GM10266 (cell line): ENCODE results near the gene DKK3.

Experiments
- DNase-seq: peaks from one replicate; pipeline ENCODE4 v3.0.0; 2012; ENCODE audit errors: extremely low spot score
- TF ChIP-seq, protein P1 (sequence below): IDR thresholded peaks from 2 replicates; pipeline ENCODE4 v1.5.1; 2012; ENCODE audit warnings: mild to moderate bottlenecking, low read depth; ENCODE audit not compliant: control insufficient read depth, insufficient read depth; ENCODE audit errors: missing control alignments

The DKK3 gene

DNA sequence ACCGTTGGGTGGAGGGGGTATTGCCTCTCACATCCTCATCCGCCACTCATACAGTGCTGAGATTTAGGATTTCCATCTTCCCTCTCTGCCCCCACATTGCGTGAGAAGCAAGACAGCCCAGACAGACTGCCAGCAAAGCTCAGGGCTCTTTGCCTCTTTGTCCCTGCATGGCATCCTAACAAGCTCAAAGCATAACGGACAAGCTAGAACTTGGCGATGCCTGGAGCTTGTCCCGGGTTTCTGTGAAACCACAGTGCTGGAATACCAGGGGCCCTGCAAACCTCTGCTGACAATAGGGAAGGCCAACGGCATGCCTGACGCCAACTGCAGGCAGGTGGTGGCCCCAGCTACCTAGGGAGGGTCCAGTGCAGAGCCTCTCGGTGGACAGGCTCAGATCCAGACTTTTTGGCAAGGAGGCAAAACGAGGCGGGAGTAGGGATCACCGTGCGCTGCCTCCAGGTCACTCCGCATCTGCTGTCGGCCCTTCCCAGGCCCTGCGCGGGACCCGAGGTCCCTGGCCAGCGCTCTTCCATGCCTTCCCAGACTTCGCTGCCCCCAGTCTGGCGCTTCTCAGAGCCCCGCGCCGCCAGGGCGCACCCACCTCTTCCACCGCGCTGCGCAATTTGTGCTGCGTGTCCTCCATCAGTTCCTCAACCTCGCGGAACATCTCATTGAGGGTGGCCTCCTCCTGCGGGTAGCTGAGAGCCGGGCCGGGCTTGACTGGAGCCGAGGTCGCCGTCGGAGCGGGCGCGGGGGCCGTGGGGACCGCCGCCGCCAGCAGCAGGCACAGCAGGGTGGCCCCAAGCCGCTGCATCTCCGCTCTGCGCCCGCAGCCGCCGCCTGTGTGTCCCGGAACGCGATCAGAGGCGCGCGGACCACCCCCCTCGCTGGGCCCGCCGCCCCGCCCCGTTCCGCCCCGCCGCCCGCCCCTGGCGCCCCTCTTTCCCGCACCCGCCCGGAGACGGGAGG, at the start of gene DKK3:
Gene DKK3 (minus strand): TSS at position 858 of the 969 bp plus-strand sequence. CDS start 44 bp downstream, at position 814.
- TF ChIP-seq, protein P1, sequence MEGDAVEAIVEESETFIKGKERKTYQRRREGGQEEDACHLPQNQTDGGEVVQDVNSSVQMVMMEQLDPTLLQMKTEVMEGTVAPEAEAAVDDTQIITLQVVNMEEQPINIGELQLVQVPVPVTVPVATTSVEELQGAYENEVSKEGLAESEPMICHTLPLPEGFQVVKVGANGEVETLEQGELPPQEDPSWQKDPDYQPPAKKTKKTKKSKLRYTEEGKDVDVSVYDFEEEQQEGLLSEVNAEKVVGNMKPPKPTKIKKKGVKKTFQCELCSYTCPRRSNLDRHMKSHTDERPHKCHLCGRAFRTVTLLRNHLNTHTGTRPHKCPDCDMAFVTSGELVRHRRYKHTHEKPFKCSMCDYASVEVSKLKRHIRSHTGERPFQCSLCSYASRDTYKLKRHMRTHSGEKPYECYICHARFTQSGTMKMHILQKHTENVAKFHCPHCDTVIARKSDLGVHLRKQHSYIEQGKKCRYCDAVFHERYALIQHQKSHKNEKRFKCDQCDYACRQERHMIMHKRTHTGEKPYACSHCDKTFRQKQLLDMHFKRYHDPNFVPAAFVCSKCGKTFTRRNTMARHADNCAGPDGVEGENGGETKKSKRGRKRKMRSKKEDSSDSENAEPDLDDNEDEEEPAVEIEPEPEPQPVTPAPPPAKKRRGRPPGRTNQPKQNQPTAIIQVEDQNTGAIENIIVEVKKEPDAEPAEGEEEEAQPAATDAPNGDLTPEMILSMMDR: no peak
- no peak for DNase-seq

DNA sequence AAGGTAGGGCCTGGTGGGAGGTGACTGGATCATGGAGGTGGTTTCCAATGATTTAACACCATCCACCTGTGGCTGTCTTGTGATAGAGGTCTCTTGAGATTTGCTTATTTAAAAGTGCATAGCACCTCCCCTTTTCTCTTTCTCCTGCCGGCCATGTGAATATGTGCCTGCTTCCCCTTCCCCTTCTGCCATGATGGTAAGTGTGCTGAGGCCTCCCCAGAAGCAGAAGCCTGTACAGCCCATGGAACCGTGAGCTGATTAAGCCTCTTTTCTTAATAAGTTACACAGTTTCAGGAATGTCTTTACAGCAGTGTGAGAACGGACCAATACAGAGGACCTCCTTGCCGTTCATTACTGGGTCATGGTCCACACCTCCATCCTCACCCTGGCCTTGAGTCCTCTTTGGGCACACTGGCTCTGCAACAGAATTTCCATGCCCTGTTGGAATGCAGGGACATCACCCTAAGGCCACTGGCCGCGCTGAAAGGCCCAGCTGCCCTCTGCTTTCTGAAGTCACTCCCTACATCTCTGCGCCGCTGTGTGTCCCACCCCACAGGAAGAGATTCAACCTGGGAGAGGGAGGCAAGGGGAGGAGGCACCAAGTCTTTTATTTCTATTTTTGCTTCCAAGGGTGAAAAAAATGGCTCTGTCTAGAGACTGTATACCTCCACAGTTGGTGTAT, 49.0 kb upstream of the DKK3 start:
- DNase-seq: no peak
- TF ChIP-seq, protein P1: no peak

DNA sequence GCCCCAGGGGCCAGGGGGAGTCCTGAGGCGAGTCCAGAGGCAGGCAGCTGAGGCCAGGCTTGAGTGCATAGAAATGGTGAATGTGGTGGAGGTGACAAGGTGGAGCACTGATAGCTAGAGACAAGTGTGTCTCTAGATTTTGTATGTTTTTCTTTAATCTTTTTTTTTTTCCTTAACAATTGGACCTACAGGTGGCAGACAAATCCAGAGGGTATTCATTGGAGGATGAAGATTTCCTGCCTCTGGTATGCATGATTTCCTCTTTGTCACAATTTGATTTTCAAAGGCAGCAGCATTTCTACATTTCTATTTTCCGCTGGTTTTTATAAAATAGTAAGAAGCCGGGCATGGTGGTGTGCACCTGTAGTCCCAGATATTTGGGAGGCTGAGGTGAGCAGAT, 47.7 kb upstream of the DKK3 start:
- TF ChIP-seq, protein P1: no peak
- DNase-seq: no peak

DNA sequence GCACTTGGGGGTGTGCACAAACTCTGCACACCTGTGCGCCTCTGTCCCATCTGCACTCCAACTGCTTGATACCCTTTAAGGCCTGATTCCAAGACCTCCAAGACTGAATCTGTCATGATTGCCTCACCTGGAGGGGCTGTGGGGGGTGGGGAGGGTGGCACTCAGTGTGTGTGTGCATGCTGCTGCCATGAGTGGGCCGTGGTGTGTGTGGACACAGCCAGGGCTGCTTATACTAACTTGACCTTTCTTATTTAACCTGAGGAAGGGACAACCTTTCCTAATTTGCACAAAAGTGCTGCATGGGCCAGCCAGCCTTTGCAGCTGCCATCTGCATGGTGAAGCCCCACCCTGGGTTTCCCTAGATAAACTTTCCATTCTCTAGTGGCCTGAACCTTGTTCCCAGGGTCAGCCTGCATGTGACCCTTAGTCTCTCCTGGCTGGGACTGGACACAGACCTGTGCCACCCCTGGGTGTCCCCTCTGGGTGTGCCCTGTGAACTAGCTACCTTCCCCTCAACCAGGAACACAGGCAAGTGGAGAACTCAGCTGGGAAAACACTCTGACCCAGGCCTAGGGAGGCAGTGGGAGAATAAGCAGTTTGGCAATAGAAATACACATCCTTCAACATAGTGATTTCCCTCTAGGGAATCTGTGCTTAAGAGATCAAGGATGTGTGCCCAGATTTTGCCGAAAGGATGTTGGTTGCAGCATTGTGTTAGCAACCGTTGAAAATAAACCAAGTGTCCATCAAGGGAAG, 45.4 kb upstream of the DKK3 start:
- TF ChIP-seq, protein P1: no peak
- no peak for DNase-seq

DNA sequence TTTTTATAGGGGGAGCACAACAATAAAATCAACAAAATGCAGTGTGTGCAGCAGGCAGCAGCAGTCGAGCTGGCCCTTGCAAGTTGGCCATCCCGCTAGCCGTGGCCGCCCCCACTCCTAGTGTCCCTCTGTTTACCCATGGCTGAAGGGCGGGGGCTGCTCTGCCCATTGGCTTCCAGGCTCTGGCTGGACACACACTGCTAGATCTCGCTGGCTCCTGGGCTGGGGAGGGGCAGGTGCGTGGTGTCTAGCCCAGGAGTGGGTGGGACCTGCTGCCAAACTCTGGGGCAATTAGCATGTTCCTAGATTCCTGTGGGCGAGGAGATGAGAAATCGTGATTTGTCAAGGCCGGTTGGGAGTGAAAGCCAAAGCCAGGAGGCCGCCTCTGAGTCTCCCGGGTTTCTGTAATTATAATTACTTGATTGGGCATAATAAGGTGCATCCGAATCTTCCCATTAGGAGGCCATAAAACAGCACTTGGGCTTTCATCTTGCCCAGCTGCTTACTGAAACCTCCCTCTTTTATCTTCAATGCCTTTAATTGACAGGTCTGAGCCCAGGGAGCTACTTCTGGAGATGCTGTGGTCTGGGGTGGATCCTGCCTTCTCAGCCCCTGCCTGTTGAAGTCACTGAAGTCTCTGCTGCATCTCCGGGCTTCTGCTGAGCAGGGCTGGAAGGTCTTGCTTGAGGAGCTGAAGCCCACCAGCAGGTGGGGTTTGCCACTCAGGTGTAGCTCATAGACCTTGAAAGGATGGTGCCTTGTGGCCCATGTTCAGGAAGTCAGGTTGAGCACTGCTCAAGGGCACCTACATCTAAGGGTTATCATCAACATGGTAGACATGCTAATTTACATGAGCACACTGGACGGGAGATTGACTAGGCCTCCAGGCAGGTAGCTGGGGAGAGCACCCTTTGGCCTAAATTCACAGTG, 44.5 kb upstream of the DKK3 start:
- TF ChIP-seq, protein P1: peak; percentile 4
- no peak for DNase-seq

DNA sequence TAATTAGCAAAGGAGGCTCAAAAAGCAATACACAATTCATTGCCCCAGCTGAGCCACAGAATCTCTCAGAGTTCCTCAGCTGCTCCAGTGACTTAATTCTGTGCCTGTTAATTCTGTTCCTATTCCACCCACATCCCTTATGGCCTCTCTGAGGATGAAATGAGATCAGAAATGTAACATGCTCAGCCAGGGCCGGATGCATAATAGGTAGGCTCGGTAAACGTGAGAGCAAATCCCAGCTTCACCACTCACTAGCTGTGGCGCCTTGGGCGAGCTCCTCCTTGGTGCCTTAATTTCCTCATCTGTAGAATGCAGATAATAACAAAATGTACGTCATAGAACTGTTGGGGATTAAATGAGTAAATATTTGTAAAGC, 42.8 kb upstream of the DKK3 start:
- DNase-seq: no peak
- TF ChIP-seq, protein P1: no peak
